ENCODE results near the gene RBM19. TPM values are rescaled to one million over a fixed set of nuclear protein-coding genes. Genes with fewer than 3 reads are reported as not detected.

RBM19 gene
- total and polyA plus RNA-seq, 4 donors = 17.9 to 33.6 (median 21.9) TPM

GRCh38 chr12:113798552-113798951 lies 167.6 kb downstream of the RBM19 start:
- Histone ChIP-seq H3K9ac (ENCODE audit: insufficient read depth in 1 of 2, low read length in 2 of 2) (no peak overlapping the region), H3K4me1 (ENCODE audit: control insufficient read depth in 5 of 5, insufficient read depth in 5 of 5, low read length in 5 of 5) (peaks cover 0 to 14% (median 0%) of the 10 kb centered on the region in 5 donors), H3K27ac (ENCODE audit: low read depth in 1 of 2, low read length in 1 of 2) (no peak overlapping the region), H3K27me3 (ENCODE audit: control insufficient read depth in 3 of 3, insufficient read depth in 3 of 3, low read length in 2 of 3) (peaks cover 0 to 23% (median 0%) of the 10 kb centered on the region in 3 donors), H3K9me3 (ENCODE audit: control insufficient read depth in 4 of 4, insufficient read depth in 3 of 4, low read length in 3 of 4) (no peaks in the 10 kb centered on the region), H3K4me3 (no peak overlapping the region), H3K36me3 (ENCODE audit: control insufficient read depth in 4 of 4, insufficient read depth in 4 of 4, low read length in 4 of 4) (no peaks in the 10 kb centered on the region)
- DNase-seq = no peak
- WGBS, 2 donors = 75 to 85% methylated on average over 14 of the region's 14 CpGs
- no peak for TF ChIP-seq CTCF (IDR thresholded peaks at IDR 0.05; ENCODE audit: control extremely low read depth, extremely low read depth)
- ATAC-seq (ENCODE audit: insufficient read depth, low FRiP score) = no peak

GRCh38 chr12:113797535-113797868 lies 168.6 kb downstream of the RBM19 start:
- H3K27me3 ChIP-seq (ENCODE audit: control insufficient read depth in 3 of 3, insufficient read depth in 3 of 3, low read length in 2 of 3) = peaks cover 0 to 32% (median 0%) of the 10 kb centered on the region in 3 donors
- ATAC-seq (ENCODE audit: insufficient read depth, low FRiP score) = no peak
- no peak overlapping the region for H3K9ac ChIP-seq (ENCODE audit: insufficient read depth in 1 of 2, low read length in 2 of 2)

GRCh38 chr12:113796852-113797534 lies 169.1 kb downstream of the RBM19 start:
- no peak for ATAC-seq (ENCODE audit: insufficient read depth, low FRiP score)
- H3K9me3 ChIP-seq (ENCODE audit: control insufficient read depth in 4 of 4, insufficient read depth in 3 of 4, low read length in 3 of 4) = peaks cover 0 to 2% (median 0%) of the 10 kb centered on the region in 4 donors
- peaks cover 0 to 35% (median 0%) of the 10 kb centered on the region in 3 donors for H3K27me3 ChIP-seq (ENCODE audit: control insufficient read depth in 3 of 3, insufficient read depth in 3 of 3, low read length in 2 of 3)
- peaks cover 0 to 14% (median 0%) of the 10 kb centered on the region in 5 donors for H3K4me1 ChIP-seq (ENCODE audit: control insufficient read depth in 5 of 5, insufficient read depth in 5 of 5, low read length in 5 of 5)
- no peaks in the 10 kb centered on the region for H3K36me3 ChIP-seq (ENCODE audit: control insufficient read depth in 4 of 4, insufficient read depth in 4 of 4, low read length in 4 of 4)
- DNase-seq = peak in 2 of 3 donors; percentile 30 to 34
- H3K9ac ChIP-seq (ENCODE audit: insufficient read depth in 1 of 2, low read length in 2 of 2) = no peak overlapping the region
- TF ChIP-seq CTCF (IDR thresholded peaks at IDR 0.05; ENCODE audit: control extremely low read depth, extremely low read depth) = no peak
- H3K4me3 ChIP-seq = no peak overlapping the region
- H3K27ac ChIP-seq (ENCODE audit: low read depth in 1 of 2, low read length in 1 of 2) = no peak overlapping the region
- 55 to 60% methylated on average over 14 of the region's 14 CpGs for WGBS, 2 donors

More at GRCh38 chr12:113797535-113797868, 168.6 kb downstream of the RBM19 start:
- TF ChIP-seq CTCF (IDR thresholded peaks at IDR 0.05; ENCODE audit: control extremely low read depth, extremely low read depth) = no peak
- Histone ChIP-seq H3K27ac (ENCODE audit: low read depth in 1 of 2, low read length in 1 of 2) (no peak overlapping the region), H3K36me3 (ENCODE audit: control insufficient read depth in 4 of 4, insufficient read depth in 4 of 4, low read length in 4 of 4) (no peaks in the 10 kb centered on the region), H3K9me3 (ENCODE audit: control insufficient read depth in 4 of 4, insufficient read depth in 3 of 4, low read length in 3 of 4) (no peaks in the 10 kb centered on the region), H3K4me3 (no peak overlapping the region), H3K4me1 (ENCODE audit: control insufficient read depth in 5 of 5, insufficient read depth in 5 of 5, low read length in 5 of 5) (peaks cover 0 to 14% (median 0%) of the 10 kb centered on the region in 5 donors)
- DNase-seq = no peak

Data from lung (tissue), 12 donors.